GM23338 (cell line): Measurements from ENCODE around the gene C4orf17.

Experiments
- CTCF ChIP-seq, 2 experiments: fragments of 200-600 bp in 1 of 2; sonication (generic) in 1 of 2; conservative IDR thresholded peaks; 2 replicates each; pipeline versions ENCODE4 v1.5.1 to v1.6.1; 2016 to 2017; ENCODE audit warnings: antibody characterized with exemption in 2 of 2, low read depth in 2 of 2, mild to moderate bottlenecking in 2 of 2, moderate library complexity in 1 of 2
- EZH2phosphoT487 ChIP-seq: fragments of 200-600 bp; sonication (generic); IDR thresholded peaks from one replicate; pipeline ENCODE4 v1.8.1; 2018; ENCODE audit warnings: antibody characterized with exemption; ENCODE audit not compliant: unreplicated experiment
- REST ChIP-seq: IDR thresholded peaks from one replicate; pipeline ENCODE4 v1.6.1; 2018; ENCODE audit warnings: antibody characterized with exemption; ENCODE audit not compliant: unreplicated experiment

- TF ChIP-seq REST: no peak
- TF ChIP-seq CTCF (conservative IDR thresholded peaks at IDR 0.05; ENCODE audit: low read depth in 2 of 2): no peak
- TF ChIP-seq EZH2phosphoT487: no peak
These were observed at the start of gene C4orf17 for GRCh38 chr4:99510721-99511120.
